ENCODE results near the gene ANXA10. TPM values are rescaled to one million over a fixed set of nuclear protein-coding genes. Genes with fewer than 3 reads are reported as not detected.
"Not testable (repeated sequence)": the region's sequence is repeated elsewhere in the genome, so short reads cannot be mapped to it uniquely, and the experiment has no call there.

The ANXA10 gene
- polyA plus RNA-seq, 2 donors, result 0.02 to 0.51 TPM

- WGBS, 2 donors, result 69 to 72% methylated on average over 2 of the region's 2 CpGs
- Histone ChIP-seq H3K4me3 (ENCODE audit: low read depth in 1 of 2, low read length in 2 of 2) (no peak overlapping the region), H3K9me3 (ENCODE audit: control insufficient read depth in 2 of 2, insufficient read depth in 1 of 2, low read depth in 1 of 2, low read length in 1 of 2) (no peaks in the 10 kb centered on the region), H3K36me3 (ENCODE audit: control insufficient read depth in 2 of 2, insufficient read depth in 2 of 2, low read length in 1 of 2) (no peaks in the 10 kb centered on the region), H3K27ac (ENCODE audit: low read depth in 2 of 2, low read length in 1 of 2) (no peak overlapping the region), H3K27me3 (ENCODE audit: control insufficient read depth in 1 of 2, insufficient read depth in 2 of 2, low read length in 2 of 2) (no peaks in the 10 kb centered on the region), H3K4me1 (ENCODE audit: control insufficient read depth in 2 of 2, insufficient read depth in 2 of 2, low read length in 1 of 2) (no peaks in the 10 kb centered on the region)
Measured at GRCh38 chr4:168129802-168130201, 37.5 kb downstream of the ANXA10 start.

GRCh38 chr4:168131196-168131595, 38.9 kb downstream of the ANXA10 start:
- Histone ChIP-seq H3K4me3 (ENCODE audit: low read depth in 1 of 2, low read length in 2 of 2) (no peak overlapping the region), H3K27me3 (ENCODE audit: control insufficient read depth in 1 of 2, insufficient read depth in 2 of 2, low read length in 2 of 2) (no peaks in the 10 kb centered on the region), H3K9me3 (ENCODE audit: control insufficient read depth in 2 of 2, insufficient read depth in 1 of 2, low read depth in 1 of 2, low read length in 1 of 2) (no peaks in the 10 kb centered on the region), H3K27ac (ENCODE audit: low read depth in 2 of 2, low read length in 1 of 2) (no peak overlapping the region), H3K36me3 (ENCODE audit: control insufficient read depth in 2 of 2, insufficient read depth in 2 of 2, low read length in 1 of 2) (no peaks in the 10 kb centered on the region), H3K4me1 (ENCODE audit: control insufficient read depth in 2 of 2, insufficient read depth in 2 of 2, low read length in 1 of 2) (no peaks in the 10 kb centered on the region)

DNA sequence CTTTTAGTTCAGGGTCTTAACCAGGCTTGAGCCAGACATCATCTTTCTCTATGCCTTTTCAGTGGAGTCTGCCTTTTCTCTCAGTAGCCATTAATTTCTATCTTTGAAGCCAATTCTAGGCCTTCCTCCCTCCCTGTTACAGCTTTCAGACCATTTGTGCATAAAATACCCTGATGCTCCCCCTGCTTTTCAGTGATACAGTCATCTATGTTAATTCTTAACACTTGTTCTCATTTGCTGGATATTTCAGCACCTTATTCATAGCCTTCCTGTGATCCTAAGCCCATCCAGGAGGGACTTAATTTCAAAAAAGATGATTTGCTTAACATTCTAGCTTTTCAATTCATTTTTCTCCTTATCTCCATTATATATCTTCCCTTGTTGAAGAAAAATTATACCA, 42.3 kb downstream of the ANXA10 start:
- H3K9me3 ChIP-seq (ENCODE audit: control insufficient read depth in 2 of 2, insufficient read depth in 1 of 2, low read depth in 1 of 2, low read length in 1 of 2), result no peaks in the 10 kb centered on the region
- no peaks in the 10 kb centered on the region for H3K27me3 ChIP-seq (ENCODE audit: control insufficient read depth in 1 of 2, insufficient read depth in 2 of 2, low read length in 2 of 2)
- H3K4me1 ChIP-seq (ENCODE audit: control insufficient read depth in 2 of 2, insufficient read depth in 2 of 2, low read length in 1 of 2), result no peaks in the 10 kb centered on the region
- no peak overlapping the region for H3K4me3 ChIP-seq (ENCODE audit: low read depth in 1 of 2, low read length in 2 of 2)
- H3K27ac ChIP-seq (ENCODE audit: low read depth in 2 of 2, low read length in 1 of 2), result no peak overlapping the region
- H3K36me3 ChIP-seq (ENCODE audit: control insufficient read depth in 2 of 2, insufficient read depth in 2 of 2, low read length in 1 of 2), result no peaks in the 10 kb centered on the region

GRCh38 chr4:168135860-168136259, 43.5 kb downstream of the ANXA10 start:
- H3K9me3 ChIP-seq (ENCODE audit: control insufficient read depth in 2 of 2, insufficient read depth in 1 of 2, low read depth in 1 of 2, low read length in 1 of 2); H3K4me3 ChIP-seq (ENCODE audit: low read depth in 1 of 2, low read length in 2 of 2); H3K36me3 ChIP-seq (ENCODE audit: control insufficient read depth in 2 of 2, insufficient read depth in 2 of 2, low read length in 1 of 2); H3K27ac ChIP-seq (ENCODE audit: low read depth in 2 of 2, low read length in 1 of 2); H3K4me1 ChIP-seq (ENCODE audit: control insufficient read depth in 2 of 2, insufficient read depth in 2 of 2, low read length in 1 of 2); H3K27me3 ChIP-seq (ENCODE audit: control insufficient read depth in 1 of 2, insufficient read depth in 2 of 2, low read length in 2 of 2): not testable (repeated sequence)
- WGBS, 2 donors, result 87 to 88% methylated on average over 1 of the region's 1 CpG

- not testable (repeated sequence) for H3K9me3 ChIP-seq (ENCODE audit: control insufficient read depth in 2 of 2, insufficient read depth in 1 of 2, low read depth in 1 of 2, low read length in 1 of 2); H3K27ac ChIP-seq (ENCODE audit: low read depth in 2 of 2, low read length in 1 of 2); H3K36me3 ChIP-seq (ENCODE audit: control insufficient read depth in 2 of 2, insufficient read depth in 2 of 2, low read length in 1 of 2); H3K27me3 ChIP-seq (ENCODE audit: control insufficient read depth in 1 of 2, insufficient read depth in 2 of 2, low read length in 2 of 2); H3K4me1 ChIP-seq (ENCODE audit: control insufficient read depth in 2 of 2, insufficient read depth in 2 of 2, low read length in 1 of 2); H3K4me3 ChIP-seq (ENCODE audit: low read depth in 1 of 2, low read length in 2 of 2)
- 88 to 93% methylated on average over 2 of the region's 2 CpGs for WGBS, 2 donors
Measured at GRCh38 chr4:168137695-168138094, 45.4 kb downstream of the ANXA10 start.

DNA sequence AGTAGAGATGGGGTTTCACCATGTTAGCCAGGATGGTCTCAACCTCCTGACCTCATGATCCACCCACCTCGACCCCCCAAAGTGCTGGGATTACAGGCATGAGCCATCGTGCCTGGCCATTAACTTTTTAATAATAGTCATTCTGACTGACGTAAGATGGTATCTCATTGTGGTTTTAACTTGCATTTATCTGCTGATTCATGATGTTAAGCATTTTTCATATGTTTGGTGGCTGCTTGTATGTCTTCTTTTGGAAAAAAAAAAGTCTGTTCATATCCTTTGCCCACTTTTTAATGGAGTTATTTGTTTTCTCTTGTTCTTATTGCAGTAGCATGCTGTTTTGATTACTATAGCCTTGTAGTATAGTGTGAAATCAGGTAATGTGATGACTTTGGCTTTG, 45.8 kb downstream of the ANXA10 start:
- Histone ChIP-seq H3K4me1 (ENCODE audit: control insufficient read depth in 2 of 2, insufficient read depth in 2 of 2, low read length in 1 of 2) (no peaks in the 10 kb centered on the region), H3K27me3 (ENCODE audit: control insufficient read depth in 1 of 2, insufficient read depth in 2 of 2, low read length in 2 of 2) (no peaks in the 10 kb centered on the region), H3K4me3 (ENCODE audit: low read depth in 1 of 2, low read length in 2 of 2) (no peak overlapping the region), H3K27ac (ENCODE audit: low read depth in 2 of 2, low read length in 1 of 2) (no peak overlapping the region), H3K36me3 (ENCODE audit: control insufficient read depth in 2 of 2, insufficient read depth in 2 of 2, low read length in 1 of 2) (no peaks in the 10 kb centered on the region), H3K9me3 (ENCODE audit: control insufficient read depth in 2 of 2, insufficient read depth in 1 of 2, low read depth in 1 of 2, low read length in 1 of 2) (no peaks in the 10 kb centered on the region)
- WGBS, 2 donors, result 61% methylated on average over 3 of the region's 3 CpGs

GRCh38 chr4:168139336-168139735, 47.0 kb downstream of the ANXA10 start:
- Histone ChIP-seq H3K9me3 (ENCODE audit: control insufficient read depth in 2 of 2, insufficient read depth in 1 of 2, low read depth in 1 of 2, low read length in 1 of 2) (no peaks in the 10 kb centered on the region), H3K4me1 (ENCODE audit: control insufficient read depth in 2 of 2, insufficient read depth in 2 of 2, low read length in 1 of 2) (no peaks in the 10 kb centered on the region), H3K27me3 (ENCODE audit: control insufficient read depth in 1 of 2, insufficient read depth in 2 of 2, low read length in 2 of 2) (no peaks in the 10 kb centered on the region), H3K27ac (ENCODE audit: low read depth in 2 of 2, low read length in 1 of 2) (no peak overlapping the region), H3K4me3 (ENCODE audit: low read depth in 1 of 2, low read length in 2 of 2) (no peak overlapping the region), H3K36me3 (ENCODE audit: control insufficient read depth in 2 of 2, insufficient read depth in 2 of 2, low read length in 1 of 2) (no peaks in the 10 kb centered on the region)
- 69 to 75% methylated on average over 5 of the region's 5 CpGs for WGBS, 2 donors

- no peaks in the 10 kb centered on the region for H3K36me3 ChIP-seq (ENCODE audit: control insufficient read depth in 2 of 2, insufficient read depth in 2 of 2, low read length in 1 of 2)
- H3K27ac ChIP-seq (ENCODE audit: low read depth in 2 of 2, low read length in 1 of 2), result no peak overlapping the region
- WGBS, 2 donors, result 90 to 92% methylated on average over 7 of the region's 7 CpGs
Measured at GRCh38 chr4:168141733-168142132, 49.4 kb downstream of the ANXA10 start.

DNA sequence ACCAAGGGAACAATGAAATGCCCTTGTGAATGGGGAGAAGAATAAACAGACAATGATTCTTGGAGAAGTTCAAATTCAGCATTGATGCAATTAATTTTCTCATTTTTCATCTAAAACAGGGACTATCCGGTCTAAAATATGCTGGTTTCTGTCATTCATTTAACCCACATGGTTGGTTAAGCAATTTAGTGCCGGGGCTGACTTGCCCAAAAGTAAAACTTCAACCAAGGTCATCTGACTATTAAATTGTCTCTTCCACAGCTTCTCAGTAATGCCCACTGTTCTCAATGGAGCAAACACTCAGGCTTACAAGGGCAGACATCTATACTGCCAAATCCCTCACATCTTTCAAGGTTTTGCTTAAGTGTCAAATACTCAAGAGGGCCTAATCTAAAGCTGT, 51.3 kb downstream of the ANXA10 start:
- Histone ChIP-seq H3K27me3 (ENCODE audit: control insufficient read depth in 1 of 2, insufficient read depth in 2 of 2, low read length in 2 of 2) (no peaks in the 10 kb centered on the region), H3K9me3 (ENCODE audit: control insufficient read depth in 2 of 2, insufficient read depth in 1 of 2, low read depth in 1 of 2, low read length in 1 of 2) (no peaks in the 10 kb centered on the region), H3K36me3 (ENCODE audit: control insufficient read depth in 2 of 2, insufficient read depth in 2 of 2, low read length in 1 of 2) (no peaks in the 10 kb centered on the region), H3K4me3 (ENCODE audit: low read depth in 1 of 2, low read length in 2 of 2) (no peak overlapping the region), H3K4me1 (ENCODE audit: control insufficient read depth in 2 of 2, insufficient read depth in 2 of 2, low read length in 1 of 2) (no peaks in the 10 kb centered on the region), H3K27ac (ENCODE audit: low read depth in 2 of 2, low read length in 1 of 2) (no peak overlapping the region)
- WGBS, 2 donors, result 72 to 87% methylated on average over 2 of the region's 2 CpGs

More at GRCh38 chr4:168141733-168142132, 49.4 kb downstream of the ANXA10 start:
- H3K27me3 ChIP-seq (ENCODE audit: control insufficient read depth in 1 of 2, insufficient read depth in 2 of 2, low read length in 2 of 2), result no peaks in the 10 kb centered on the region
- no peaks in the 10 kb centered on the region for H3K9me3 ChIP-seq (ENCODE audit: control insufficient read depth in 2 of 2, insufficient read depth in 1 of 2, low read depth in 1 of 2, low read length in 1 of 2)
- H3K4me1 ChIP-seq (ENCODE audit: control insufficient read depth in 2 of 2, insufficient read depth in 2 of 2, low read length in 1 of 2), result no peaks in the 10 kb centered on the region
- H3K4me3 ChIP-seq (ENCODE audit: low read depth in 1 of 2, low read length in 2 of 2), result no peak overlapping the region

GRCh38 chr4:168150420-168151050, 58.2 kb downstream of the ANXA10 start:
- 86 to 87% methylated on average over 6 of the region's 6 CpGs for WGBS, 2 donors
- H3K9me3 ChIP-seq (ENCODE audit: control insufficient read depth in 2 of 2, insufficient read depth in 1 of 2, low read depth in 1 of 2, low read length in 1 of 2), result no peaks in the 10 kb centered on the region
- no peak overlapping the region for H3K27ac ChIP-seq (ENCODE audit: low read depth in 2 of 2, low read length in 1 of 2)
- no peaks in the 10 kb centered on the region for H3K36me3 ChIP-seq (ENCODE audit: control insufficient read depth in 2 of 2, insufficient read depth in 2 of 2, low read length in 1 of 2)
- H3K4me1 ChIP-seq (ENCODE audit: control insufficient read depth in 2 of 2, insufficient read depth in 2 of 2, low read length in 1 of 2), result no peaks in the 10 kb centered on the region
- H3K27me3 ChIP-seq (ENCODE audit: control insufficient read depth in 1 of 2, insufficient read depth in 2 of 2, low read length in 2 of 2), result no peaks in the 10 kb centered on the region
- no peak overlapping the region for H3K4me3 ChIP-seq (ENCODE audit: low read depth in 1 of 2, low read length in 2 of 2)
